ENCODE data around the gene MRPL58.

MRPL58 gene

GRCh38 chr17:75046407-75047289 lies 34.2 kb downstream of the MRPL58 start, which contains the start of the genes ATP5PD and KCTD2:
Gene ATP5PD, minus strand, starts transcription at chr17:75046969. Its CDS starts 4,319 bp downstream, at chr17:75042650.
Gene KCTD2, plus strand, starts transcription at chr17:75047225. Its CDS starts 26 bp downstream, at chr17:75047251.
- peak within 1 kb of the TSS; percentile 93 for H3K27ac ChIP-seq
- TF ChIP-seq CTCF (conservative IDR thresholded peaks at IDR 0.05) (no peak), ZFX (IDR thresholded peaks at IDR 0.05) (no peak)

- H3K27ac ChIP-seq = peak overlapping the region; percentile 93
- TF ChIP-seq ZFX (IDR thresholded peaks at IDR 0.05) (no peak), CTCF (conservative IDR thresholded peaks at IDR 0.05) (no peak)
Measured at GRCh38 chr17:75047398-75048098, 35.1 kb downstream of the MRPL58 start.

- H3K27ac ChIP-seq = no peak overlapping the region; the same call in 1 of the 2 replicates
Measured at GRCh38 chr17:75048249-75048878, 35.9 kb downstream of the MRPL58 start.

GRCh38 chr17:75049057-75049456 lies 36.6 kb downstream of the MRPL58 start:
- no peak overlapping the region for H3K27ac ChIP-seq
- no peak for TF ChIP-seq CTCF (conservative IDR thresholded peaks at IDR 0.05)
- TF ChIP-seq ZFX (IDR thresholded peaks at IDR 0.05) = no peak

More at GRCh38 chr17:75048249-75048878, 35.9 kb downstream of the MRPL58 start:
- no peak for TF ChIP-seq ZFX (IDR thresholded peaks at IDR 0.05)
- no peak for TF ChIP-seq CTCF (conservative IDR thresholded peaks at IDR 0.05)

GRCh38 chr17:75049706-75050105 lies 37.2 kb downstream of the MRPL58 start:
- H3K27ac ChIP-seq = no peak overlapping the region
- TF ChIP-seq ZFX (IDR thresholded peaks at IDR 0.05) (no peak), CTCF (conservative IDR thresholded peaks at IDR 0.05) (no peak)

- TF ChIP-seq CTCF (conservative IDR thresholded peaks at IDR 0.05) (no peak), ZFX (IDR thresholded peaks at IDR 0.05) (no peak)
- no peak overlapping the region for H3K27ac ChIP-seq
Measured at GRCh38 chr17:75051941-75052340, 39.5 kb downstream of the MRPL58 start.
